Measurements from ENCODE around the gene PI4K2B. TPM values are rescaled to one million over a fixed set of nuclear protein-coding genes. Genes with fewer than 3 reads are reported as not detected.

Gene PI4K2B
- total and polyA plus RNA-seq, 2 of the 13 experiments (the other 11 are each of a cell fraction or from before 2014, with no cell fraction given), result 6.9 to 25.8 TPM

DNA sequence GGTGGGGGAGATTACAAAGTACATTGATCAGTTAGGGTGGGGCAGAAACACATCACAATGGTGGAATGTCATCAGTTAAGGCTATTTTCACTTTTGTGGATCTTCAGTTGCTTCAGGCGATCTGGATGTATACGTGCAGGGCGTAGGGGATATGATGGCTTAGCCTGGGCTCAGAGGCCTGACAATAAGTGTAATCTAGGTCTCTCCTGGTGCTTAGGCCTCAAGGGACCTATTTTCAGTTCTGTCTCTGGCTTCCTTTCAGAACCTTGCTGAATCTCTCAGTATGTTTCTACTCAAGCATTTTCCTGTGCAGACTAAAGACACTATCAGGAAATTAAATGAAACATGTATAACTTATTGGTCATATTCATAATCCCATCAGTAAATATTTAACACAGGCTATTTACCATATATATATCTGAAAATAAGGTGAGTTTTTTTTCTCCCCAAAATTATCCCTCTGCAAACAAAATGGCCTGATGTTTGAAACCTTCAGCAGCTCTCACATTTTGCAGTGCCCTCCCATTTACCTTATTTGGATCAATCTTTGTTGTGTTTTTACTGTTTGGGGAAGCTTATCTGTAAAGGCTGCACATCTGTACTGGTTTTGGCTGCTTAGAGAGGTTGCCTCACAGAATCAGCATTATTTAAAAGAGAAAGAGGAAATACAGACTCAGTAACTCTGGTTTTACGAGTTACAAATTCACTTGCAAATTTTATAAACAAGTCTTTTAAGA lies 76.4 kb downstream of the PI4K2B start:
- FAIRE-seq, result no peak
- BruUV-seq (replicated peaks), result no TSS peak
- intact Hi-C loops (cut with micrococcal nuclease; ENCODE audit: unreplicated experiment), result no loop called here

More for the DNA sequence above, 76.4 kb downstream of the PI4K2B start:
- ChIA-PET CTCF (ENCODE audit: low intra/inter-chr PET ratio, low total read pairs) (no interaction called here), POLR2A (no interaction called here)
- H3K36me3 ChIP-seq (replicated peaks in 1 of 2; ENCODE audit: control insufficient read depth in 1 of 2, insufficient read depth in 2 of 2, low read length in 2 of 2), result 0 out of 5 replicates have a peak, but pooled peaks cover 0 to 2% of the 10 kb centered on the region in 2 experiments
- H2AFZ ChIP-seq (ENCODE audit: low read length), result no peak overlapping the region
- H3K4me1 ChIP-seq (ENCODE audit: insufficient read depth, low read length), result peaks cover 59% of the 10 kb centered on the region
- H3K9me3 ChIP-seq (ENCODE audit: low read length), result no peaks in the 10 kb centered on the region
- no peak overlapping the region for H3K4me3 ChIP-seq (replicated peaks in 1 of 3; ENCODE audit: insufficient read depth in 1 of 3, low read depth in 2 of 3, low read length in 3 of 3)
- in situ Hi-C loops (cut with HindIII; ENCODE audit: extremely low pct_ligation_motif_present, low pct_unique_long_range_greater_than_20kb), result loop anchor here (5.0 kb wide), 1 partner anchor 73 kb away; no protein-coding TSS in a partner anchor
- DNase-seq (ENCODE audit: low spot score) (no peak), ATAC-seq (no peak)
- peaks cover 18% of the 10 kb centered on the region for H3K79me2 ChIP-seq (ENCODE audit: insufficient read depth, low read length)
- no peaks in the 10 kb centered on the region for H4K20me1 ChIP-seq (ENCODE audit: insufficient read depth, low read length)
- no peak overlapping the region for H3K9ac ChIP-seq (ENCODE audit: insufficient read depth, low read depth, low read length)
- WGBS (ENCODE audit: low lambda C conversion rate), result 78% methylated on average over 4 of the region's 4 CpGs
- H3K4me2 ChIP-seq (ENCODE audit: low read depth, low read length), result no peak overlapping the region
- H3K27me3 ChIP-seq (ENCODE audit: control insufficient read depth in 1 of 2, insufficient read depth in 2 of 2, low read length in 2 of 2), result peaks cover 1 to 2% of the 10 kb centered on the region in 2 experiments; a peak in 1 of 5 replicates
- no peak for TF ChIP-seq SOX5 (CRISPR knock-in tag; IDR thresholded peaks at IDR 0.05; ENCODE audit: borderline replicate concordance)
- TF ChIP-seq ZNF75D (CRISPR knock-in tag; IDR thresholded peaks at IDR 0.05; ENCODE audit: borderline replicate concordance), result no peak
- no peak for TF ChIP-seq ZNF180 (CRISPR knock-in tag; IDR thresholded peaks at IDR 0.05; ENCODE audit: borderline replicate concordance, low read depth)
- no peak for TF ChIP-seq NR2C2 (CRISPR knock-in tag; IDR thresholded peaks at IDR 0.05; ENCODE audit: borderline replicate concordance)
- no peak for TF ChIP-seq NFE2L2 (IDR thresholded peaks at IDR 0.05; ENCODE audit: low read length)
- TF ChIP-seq HHEX (CRISPR knock-in tag; IDR thresholded peaks at IDR 0.05), result no peak
- TF ChIP-seq U2AF1 (optimal IDR thresholded peaks at IDR 0.05; ENCODE audit: low read depth, low read length), result no peak
- TF ChIP-seq AGO1 (IDR thresholded peaks at IDR 0.05; ENCODE audit: low read depth, low read length, poor library complexity, severe bottlenecking), result no peak
- TF ChIP-seq HNF4G (IDR thresholded peaks at IDR 0.05; ENCODE audit: borderline replicate concordance, low read depth, low read length), result no peak
- no peak for TF ChIP-seq HNF4G (CRISPR knock-in tag; IDR thresholded peaks at IDR 0.05; ENCODE audit: borderline replicate concordance, low read depth)
- TF ChIP-seq MXI1 (IDR thresholded peaks at IDR 0.05; ENCODE audit: borderline replicate concordance, low read depth, low read length), result no peak
- no peak for TF ChIP-seq ARID3A (IDR thresholded peaks at IDR 0.05; ENCODE audit: low read depth, low read length)
- TF ChIP-seq ZNF292 (CRISPR knock-in tag; IDR thresholded peaks at IDR 0.05; ENCODE audit: borderline replicate concordance, low read depth), result no peak
- no peak for TF ChIP-seq ZNF781 (CRISPR knock-in tag; IDR thresholded peaks at IDR 0.05; ENCODE audit: borderline replicate concordance, not compliant biosample characterization)
- no peak for TF ChIP-seq FOSL1 (CRISPR knock-in tag; IDR thresholded peaks at IDR 0.05; ENCODE audit: borderline replicate concordance)
- no peak for TF ChIP-seq ZKSCAN1 (IDR thresholded peaks at IDR 0.05; ENCODE audit: low read length)
- no peak overlapping the region for H3K27ac ChIP-seq (ENCODE audit: extremely low read length, insufficient read depth, low read length)

Data from HepG2 (cell line).